Suppressor macrophage (primary cell): ENCODE results near the gene UBE2E1.
"Not testable (repeated sequence)": the region's sequence is repeated elsewhere in the genome, so short reads cannot be mapped to it uniquely, and the experiment has no call there.

Experiments used
- DNase-seq, 4 experiments: peaks; one replicate each; pipeline ENCODE4 v3.0.0-alpha.2; 2020 to 2022

The UBE2E1 gene

GRCh38 chr3:23859012-23859743, 53.4 kb downstream of the UBE2E1 start:
- peak; percentile 25 to 53 (median 33) for DNase-seq

- DNase-seq, result no peak
Measured at GRCh38 chr3:23859839-23860382, 54.2 kb downstream of the UBE2E1 start.

- DNase-seq, result no peak
Measured at GRCh38 chr3:23861689-23862088, 55.9 kb downstream of the UBE2E1 start.

GRCh38 chr3:23863060-23863459, 57.3 kb downstream of the UBE2E1 start:
- no peak for DNase-seq

- no peak for DNase-seq
Measured at GRCh38 chr3:23864931-23865330, 59.2 kb downstream of the UBE2E1 start.

GRCh38 chr3:23865595-23866396, 60.0 kb downstream of the UBE2E1 start:
- peak in 2 of 4 experiments; percentile 19 to 23 for DNase-seq

GRCh38 chr3:23867400-23867799, 61.6 kb downstream of the UBE2E1 start:
- peak in 1 of 4 experiments; percentile 16 for DNase-seq

- no peak for DNase-seq
Measured at GRCh38 chr3:23867838-23868237, 62.1 kb downstream of the UBE2E1 start.

GRCh38 chr3:23869977-23870662, 64.4 kb downstream of the UBE2E1 start:
- DNase-seq, result no peak

- DNase-seq, result not testable (repeated sequence)
Measured at GRCh38 chr3:23870663-23871043, 64.9 kb downstream of the UBE2E1 start.

GRCh38 chr3:23871361-23871760, 65.6 kb downstream of the UBE2E1 start:
- DNase-seq, result not testable (repeated sequence)

GRCh38 chr3:23872330-23872729, 66.6 kb downstream of the UBE2E1 start:
- DNase-seq, result no peak

GRCh38 chr3:23873941-23874340, 68.2 kb downstream of the UBE2E1 start:
- no peak for DNase-seq

GRCh38 chr3:23874359-23875112, 68.8 kb downstream of the UBE2E1 start:
- no peak for DNase-seq

GRCh38 chr3:23875113-23875725, 69.5 kb downstream of the UBE2E1 start:
- DNase-seq, result no peak

- no peak for DNase-seq
Measured at GRCh38 chr3:23876923-23877322, 71.2 kb downstream of the UBE2E1 start.

- DNase-seq, result peak; percentile 81 to 92 (median 85)
Measured at GRCh38 chr3:23877329-23877980, 71.7 kb downstream of the UBE2E1 start.

- DNase-seq, result no peak
Measured at GRCh38 chr3:23879485-23879884, 73.7 kb downstream of the UBE2E1 start.

- DNase-seq, result no peak
Measured at GRCh38 chr3:23880703-23881339, 75.1 kb downstream of the UBE2E1 start.

- not testable (repeated sequence) for DNase-seq
Measured at GRCh38 chr3:23881993-23882392, 76.2 kb downstream of the UBE2E1 start.

- no peak for DNase-seq
Measured at GRCh38 chr3:23882487-23882918, 76.7 kb downstream of the UBE2E1 start.
